GM21367 (cell line): ENCODE measurements around the gene ARL2BP.

Experiments
- ATAC-seq: cut with Tn5 transposase; IDR thresholded peaks from one replicate; pipeline ENCODE4 v1.9.1; 2021; ENCODE audit not compliant: unreplicated experiment

The ARL2BP gene

DNA sequence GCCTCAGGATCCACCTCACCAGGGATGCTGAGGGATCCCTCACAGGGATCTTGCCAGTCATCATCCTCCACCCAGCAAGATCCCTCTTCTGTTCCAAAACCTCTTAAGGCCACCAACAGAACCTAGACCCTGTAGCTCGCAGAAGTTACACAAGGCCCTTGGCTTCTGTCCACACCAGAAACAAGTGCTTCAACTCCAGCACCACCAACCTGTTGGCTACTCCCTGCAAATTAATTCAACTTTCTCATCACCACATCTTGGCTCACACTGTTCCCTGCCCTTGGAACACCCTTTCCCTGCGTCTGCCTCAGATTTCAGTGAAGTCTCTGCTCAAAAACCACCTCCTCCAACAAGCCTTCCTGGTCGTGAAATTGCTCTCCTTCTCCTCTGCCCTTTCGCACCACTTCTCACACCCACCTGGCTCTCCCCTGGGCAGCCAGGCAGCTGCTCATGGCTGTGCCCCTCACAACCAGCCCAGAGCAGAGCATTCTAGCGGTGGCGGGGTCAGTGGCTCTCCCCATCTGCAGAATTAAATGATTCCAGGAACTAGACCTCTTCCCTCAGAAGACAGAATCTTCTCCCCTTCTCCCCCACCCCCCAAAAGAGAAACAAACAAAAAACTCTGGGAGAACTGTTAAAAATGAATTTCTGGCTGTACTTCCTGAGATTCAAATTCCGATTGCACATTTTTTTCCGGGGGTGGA, 37.6 kb downstream of the ARL2BP start:
- no peak for ATAC-seq

- no peak for ATAC-seq
These were observed 38.3 kb downstream of the ARL2BP start for GRCh38 chr16:57283214-57283958.

DNA sequence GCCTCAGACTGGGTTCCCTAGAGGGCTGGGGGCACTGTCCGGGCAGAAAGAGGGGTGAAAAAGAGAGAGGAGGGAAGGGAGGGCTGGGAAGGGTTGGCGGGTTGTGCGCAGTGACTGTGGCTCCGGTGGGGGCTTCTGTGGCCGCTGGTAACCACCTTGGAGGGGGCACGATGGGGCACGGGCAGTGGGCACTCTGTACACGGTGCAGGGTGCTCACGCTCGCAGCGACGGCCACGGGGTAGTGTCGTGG, 38.8 kb downstream of the ARL2BP start:
- no peak for ATAC-seq

- ATAC-seq, result no peak
These were observed 39.3 kb downstream of the ARL2BP start, which contains the start of gene PLLP for GRCh38 chr16:57284209-57284951. PLLP (minus strand) TSS chr16:57284672; CDS start chr16:57284540, 132 bp downstream.

DNA sequence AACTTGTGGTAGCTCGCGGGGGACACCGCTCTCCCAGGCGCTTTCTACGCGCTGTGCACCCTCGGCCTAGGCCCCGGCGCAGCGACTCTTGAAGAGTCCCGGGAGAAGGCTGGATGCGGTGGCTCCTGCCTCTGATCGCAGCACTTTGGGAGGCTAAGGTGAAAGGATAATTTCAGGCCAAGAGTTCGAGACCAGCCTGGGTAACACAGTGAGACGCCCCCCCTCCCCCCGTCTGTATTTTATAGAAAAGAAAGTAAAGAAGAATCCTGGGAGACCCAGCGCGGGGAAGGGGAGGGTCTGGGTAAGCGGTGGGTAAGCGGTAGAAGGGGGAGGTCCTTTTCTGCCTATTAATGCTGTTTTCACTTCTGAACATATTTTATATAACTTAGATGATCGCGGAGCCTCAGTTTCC, 39.9 kb downstream of the ARL2BP start:
- no peak for ATAC-seq

DNA sequence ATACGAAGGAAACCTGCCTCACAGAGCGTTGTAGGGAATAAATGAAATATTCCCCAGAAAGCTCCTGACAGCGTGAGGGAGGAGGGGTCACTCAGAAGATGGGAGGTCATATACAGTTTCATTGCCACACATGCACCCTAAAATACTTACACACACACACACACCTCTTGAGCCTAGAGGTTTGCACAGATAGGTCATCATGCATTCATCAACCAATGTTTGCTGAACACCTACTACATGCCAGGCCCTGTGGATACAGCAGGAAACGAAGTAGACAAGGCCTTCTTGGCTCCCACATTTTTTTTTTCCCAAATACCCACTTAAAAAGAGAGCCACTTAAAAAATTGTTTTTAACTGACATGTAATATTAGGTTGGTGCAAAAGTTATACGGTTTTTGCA, 40.3 kb downstream of the ARL2BP start:
- no peak for ATAC-seq

GRCh38 chr16:57289391-57290257, 44.6 kb downstream of the ARL2BP start:
- no peak for ATAC-seq

DNA sequence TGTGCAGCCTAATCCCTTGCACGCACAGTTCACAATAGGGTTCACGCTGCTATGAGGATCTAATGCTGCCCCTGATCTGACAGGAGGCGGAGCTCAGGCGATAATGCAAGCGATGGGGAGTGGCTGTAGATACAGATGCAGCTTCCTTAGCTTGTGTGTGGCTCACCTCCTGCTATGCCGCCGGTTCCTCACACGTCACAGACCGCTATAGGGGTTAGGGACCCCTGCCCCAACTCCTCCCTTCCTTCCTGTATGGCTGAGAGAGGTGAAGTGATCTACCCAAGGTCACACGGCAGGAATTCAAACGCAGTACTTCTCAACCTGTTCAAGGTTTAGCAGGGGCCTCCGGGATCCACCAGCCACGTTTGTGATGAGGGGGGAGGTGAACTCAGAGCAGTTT, 52.8 kb downstream of the ARL2BP start:
- no peak for ATAC-seq

DNA sequence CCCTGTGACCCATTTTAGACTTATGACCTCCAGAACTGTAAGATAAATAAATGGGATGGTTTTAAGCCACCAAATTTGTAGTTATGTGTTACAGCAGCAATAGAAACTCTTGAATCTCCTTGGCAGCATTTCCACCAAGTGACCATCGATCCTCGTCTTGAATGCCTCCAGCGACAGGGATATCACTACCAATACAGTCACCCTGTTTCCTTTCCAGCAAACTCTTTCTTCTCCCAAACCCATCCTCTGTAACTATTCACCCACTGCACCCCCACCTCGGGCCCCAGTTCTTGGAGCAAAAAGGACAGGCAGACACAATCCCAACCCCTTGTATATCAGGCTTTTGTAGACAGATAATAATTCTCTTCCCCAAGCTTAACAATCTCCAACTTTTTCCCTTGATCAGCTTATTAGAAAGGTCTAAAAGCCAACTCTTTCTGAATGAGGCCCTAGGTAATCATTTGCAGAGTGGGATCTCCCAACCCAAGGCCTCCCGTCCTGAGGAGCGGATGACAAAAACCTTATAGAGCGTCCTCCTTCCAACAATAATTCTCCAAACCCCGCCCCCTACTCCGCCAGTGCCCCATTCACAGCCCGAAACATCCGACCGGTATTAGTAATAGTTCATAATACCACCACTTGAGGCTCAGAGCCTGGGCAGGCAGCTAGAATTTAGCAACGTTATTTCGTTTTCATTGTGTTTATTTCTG, 54.1 kb downstream of the ARL2BP start:
- peak; percentile 18 for ATAC-seq

DNA sequence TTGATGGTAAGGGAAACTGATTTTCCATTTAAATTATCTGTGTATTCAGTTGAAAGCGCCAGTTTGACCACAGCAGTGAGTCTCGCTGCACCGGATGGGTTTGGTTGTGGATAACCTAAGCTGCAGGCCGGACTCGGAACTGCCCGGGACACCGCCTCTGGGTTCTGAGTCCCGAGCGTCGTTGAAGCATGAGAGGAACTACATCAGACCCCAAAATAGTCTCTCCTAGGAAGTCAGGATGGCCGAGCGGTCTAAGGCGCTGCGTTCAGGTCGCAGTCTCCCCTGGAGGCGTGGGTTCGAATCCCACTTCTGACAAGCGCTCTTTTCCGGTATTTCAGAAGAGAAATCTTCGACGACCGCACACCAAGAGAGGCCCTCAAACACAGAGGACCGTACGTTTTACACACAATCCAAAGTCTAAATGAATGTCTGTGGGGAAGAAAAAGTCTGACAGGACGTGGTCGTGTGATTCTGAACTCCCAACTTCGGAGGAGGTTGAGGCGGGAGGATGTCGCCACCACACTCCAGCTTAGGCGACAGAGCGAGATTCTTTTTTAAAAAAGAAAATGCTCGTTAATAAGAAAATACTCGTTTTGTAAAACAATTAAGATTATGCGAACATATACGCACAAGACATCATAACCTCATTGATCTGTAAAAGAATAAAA, 54.8 kb downstream of the ARL2BP start:
- peak; percentile 38 for ATAC-seq

GRCh38 chr16:57300387-57301125, 55.5 kb downstream of the ARL2BP start:
- peak; percentile 82 for ATAC-seq

GRCh38 chr16:57301126-57301817, 56.2 kb downstream of the ARL2BP start:
- ATAC-seq, result no peak
